ENCODE data around the gene GFRA4. TPM values are rescaled to one million over a fixed set of nuclear protein-coding genes. Genes with fewer than 3 reads are reported as not detected.

The GFRA4 gene
- total RNA-seq, 1 experiment from 2014 or later, result not detected

- no peaks in the 10 kb centered on the region for H3K9me3 ChIP-seq (ENCODE audit: control insufficient read depth, low read depth, low read length)
- Mint-ChIP-seq H3K27me3 (ENCODE audit: low read depth) (peaks cover 55% of the 10 kb centered on the region), H3K27ac (no peak overlapping the region), H3K36me3 (ENCODE audit: insufficient read depth in 1 of 3, low read depth in 3 of 3) (no peaks in the 10 kb centered on the region; a peak in 2 of 7 replicates), H3K4me3 (peak overlapping the region in 1 of 2 experiments; percentile 14; a peak in 1 of 5 replicates), H3K4me1 (peaks cover 4 to 7% of the 10 kb centered on the region in 2 experiments; a peak in 2 of 4 replicates), H3K9me3 (peaks cover 3 to 8% of the 10 kb centered on the region in 2 experiments; a peak in 3 of 5 replicates)
- H3K4me1 ChIP-seq (ENCODE audit: insufficient read depth, low read length), result no peaks in the 10 kb centered on the region; the same call in 1 of the 2 replicates
- H4K5ac ChIP-seq (ENCODE audit: insufficient read length, low read depth, low read length), result no peak overlapping the region
- no peak overlapping the region for H3T11ph ChIP-seq (ENCODE audit: low read length)
- H2BK15ac ChIP-seq (ENCODE audit: low read depth, low read length), result no peak overlapping the region
- WGBS (ENCODE audit: extremely low coverage, insufficient read length, low lambda C conversion rate), result no CpG with 5 or more reads among the region's 75 CpGs
- H3K18ac ChIP-seq (ENCODE audit: insufficient read length, low read depth, low read length), result no peak overlapping the region
- H3K79me2 ChIP-seq (ENCODE audit: insufficient read depth, low read length), result no peaks in the 10 kb centered on the region
- no peaks in the 10 kb centered on the region for H3K79me1 ChIP-seq (ENCODE audit: insufficient read depth, low read depth, low read length, poor library complexity, severe bottlenecking)
- no peak overlapping the region for H2BK120ac ChIP-seq (ENCODE audit: low read depth, low read length, poor library complexity, severe bottlenecking)
- no peak overlapping the region for H3K4ac ChIP-seq (ENCODE audit: low read depth, low read length)
- H3K23ac ChIP-seq (ENCODE audit: insufficient read length, low read depth, low read length), result no peak overlapping the region
- no peak overlapping the region for H4K91ac ChIP-seq (ENCODE audit: insufficient read length, low read depth, low read length)
- H2BK20ac ChIP-seq (ENCODE audit: low read depth, low read length, poor library complexity, severe bottlenecking), result no peak overlapping the region
- H2BK12ac ChIP-seq (ENCODE audit: insufficient read length, low read depth, low read length), result no peak overlapping the region
- H3K56ac ChIP-seq (ENCODE audit: insufficient read length, low read depth, low read length), result no peak overlapping the region
- peaks cover 5% of the 10 kb centered on the region; the same call in 1 of the 2 replicates for H3K27me3 ChIP-seq (ENCODE audit: insufficient read depth, low read length)
- H2AK5ac ChIP-seq (ENCODE audit: insufficient read length, low read length), result no peak overlapping the region
- TF ChIP-seq CTCF (conservative IDR thresholded peaks at IDR 0.05), result no peak
- H3K4me2 ChIP-seq (ENCODE audit: insufficient read depth, insufficient read length, low read length), result no peak overlapping the region
- H3K9ac ChIP-seq (ENCODE audit: extremely low read depth, insufficient read length, low read length), result no peak overlapping the region
- H4K20me1 ChIP-seq (ENCODE audit: control insufficient read depth, insufficient read depth, insufficient read length), result no peaks in the 10 kb centered on the region
- H3K23me2 ChIP-seq (ENCODE audit: insufficient read length, low read depth, low read length, poor library complexity, severe bottlenecking), result no peaks in the 10 kb centered on the region
- no peak overlapping the region; the same call in 1 of the 2 replicates for H3K14ac ChIP-seq (ENCODE audit: insufficient read depth, low read length)
- no peak overlapping the region for H2BK5ac ChIP-seq (ENCODE audit: insufficient read length, low read length)
- DNase-seq, result peak; percentile 26
- no peak overlapping the region for H3K27ac ChIP-seq (ENCODE audit: insufficient read length, low read depth, low read length)
- no peak overlapping the region for H4K8ac ChIP-seq (replicated peaks; ENCODE audit: insufficient read length, low read depth, low read length)
- H2AFZ ChIP-seq (ENCODE audit: low read length), result no peak overlapping the region
These were observed 2.7 kb downstream of the GFRA4 start for GRCh38 chr20:3660262-3661059.
